ENCODE results near the gene KLHDC9.

Gene KLHDC9

GRCh38 chr1:161077426-161077825, 20.7 kb upstream of the KLHDC9 start:
- DNase-seq: no peak

- no peak for DNase-seq
Measured at GRCh38 chr1:161079436-161080110, 18.6 kb upstream of the KLHDC9 start.

GRCh38 chr1:161080441-161081405, 17.4 kb upstream of the KLHDC9 start:
- DNase-seq: no peak

- no peak for DNase-seq
Measured at GRCh38 chr1:161081519-161081918, 16.6 kb upstream of the KLHDC9 start.

GRCh38 chr1:161082483-161082882, 15.7 kb upstream of the KLHDC9 start:
- no peak for DNase-seq

GRCh38 chr1:161082996-161083747, 15.0 kb upstream of the KLHDC9 start:
- no peak for DNase-seq

GRCh38 chr1:161083748-161084596, 14.2 kb upstream of the KLHDC9 start:
- DNase-seq: no peak

GRCh38 chr1:161084597-161084988, 13.6 kb upstream of the KLHDC9 start:
- DNase-seq: no peak

GRCh38 chr1:161085165-161085564, 13.0 kb upstream of the KLHDC9 start:
- no peak for DNase-seq

GRCh38 chr1:161086457-161086856, 11.7 kb upstream of the KLHDC9 start:
- DNase-seq: no peak

- DNase-seq: no peak
Measured at GRCh38 chr1:161088587-161089110, 9.5 kb upstream of the KLHDC9 start.

- no peak for DNase-seq
Measured at GRCh38 chr1:161089251-161089924, 8.8 kb upstream of the KLHDC9 start, which contains the start of gene NECTIN4. Gene NECTIN4, minus strand, starts transcription at chr1:161089558. Its CDS starts 262 bp downstream, at chr1:161089296.

GRCh38 chr1:161089938-161090337, 8.2 kb upstream of the KLHDC9 start:
- DNase-seq: no peak

GRCh38 chr1:161090617-161091016, 7.5 kb upstream of the KLHDC9 start:
- no peak for DNase-seq

GRCh38 chr1:161091093-161091492, 7.1 kb upstream of the KLHDC9 start:
- DNase-seq: no peak

- no peak for DNase-seq
Measured at GRCh38 chr1:161091796-161092507, 6.2 kb upstream of the KLHDC9 start.

- DNase-seq: no peak
Measured at GRCh38 chr1:161092621-161093028, 5.5 kb upstream of the KLHDC9 start.

GRCh38 chr1:161094481-161094880, 3.7 kb upstream of the KLHDC9 start:
- no peak for DNase-seq

- DNase-seq: no peak
Measured at GRCh38 chr1:161095230-161095629, 2.9 kb upstream of the KLHDC9 start.

- no peak for DNase-seq
Measured at GRCh38 chr1:161096015-161096414, 2.1 kb upstream of the KLHDC9 start.

GRCh38 chr1:161096530-161096929, 1.6 kb upstream of the KLHDC9 start:
- no peak for DNase-seq
